ENCODE data around the gene SORCS1.
"Not testable (repeated sequence)": the region's sequence is repeated elsewhere in the genome, so short reads cannot be mapped to it uniquely, and the experiment has no call there.

SORCS1 gene

DNA sequence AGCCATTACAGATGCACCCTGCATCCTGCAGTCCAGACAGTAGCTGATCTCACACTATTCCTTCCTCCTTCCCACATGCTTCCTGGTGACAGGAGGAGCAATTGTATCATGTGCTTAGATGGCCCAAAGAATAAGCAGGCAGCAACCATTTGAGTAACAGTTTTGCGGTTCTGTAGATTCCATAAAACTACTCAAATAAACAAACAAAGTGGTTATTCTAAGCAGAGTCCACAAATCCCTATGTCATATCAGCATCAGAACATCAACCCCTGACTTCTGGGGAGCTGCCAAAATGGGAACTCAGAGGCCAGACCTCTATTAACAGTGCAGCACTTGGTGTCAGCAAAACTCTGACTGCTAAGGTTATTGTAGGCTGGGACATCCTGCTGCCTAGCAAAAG lies 226.0 kb downstream of the SORCS1 start:
- DNase-seq = no peak

DNA sequence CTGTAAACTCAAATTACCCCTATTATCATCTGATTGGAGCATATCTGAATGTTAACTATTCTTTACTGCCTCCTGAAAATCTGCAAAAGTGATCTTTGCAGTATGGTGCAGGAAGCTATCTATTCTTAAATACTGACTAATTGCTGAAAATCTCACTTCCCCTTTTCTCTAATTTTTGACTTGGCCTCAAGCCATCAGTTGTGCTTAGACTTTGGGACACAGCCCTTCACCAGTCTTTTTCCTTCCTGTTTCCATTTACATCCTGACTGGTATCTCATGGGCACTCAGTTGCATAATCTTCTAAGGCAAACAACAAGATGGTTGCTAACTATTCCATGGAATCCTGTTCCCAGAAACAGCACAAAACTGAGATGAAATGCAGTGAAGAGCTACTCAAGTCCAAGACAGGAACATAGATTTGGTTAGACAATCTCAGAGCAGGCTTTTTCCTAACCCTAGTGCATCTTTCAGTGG lies 228.5 kb downstream of the SORCS1 start:
- DNase-seq = no peak

DNA sequence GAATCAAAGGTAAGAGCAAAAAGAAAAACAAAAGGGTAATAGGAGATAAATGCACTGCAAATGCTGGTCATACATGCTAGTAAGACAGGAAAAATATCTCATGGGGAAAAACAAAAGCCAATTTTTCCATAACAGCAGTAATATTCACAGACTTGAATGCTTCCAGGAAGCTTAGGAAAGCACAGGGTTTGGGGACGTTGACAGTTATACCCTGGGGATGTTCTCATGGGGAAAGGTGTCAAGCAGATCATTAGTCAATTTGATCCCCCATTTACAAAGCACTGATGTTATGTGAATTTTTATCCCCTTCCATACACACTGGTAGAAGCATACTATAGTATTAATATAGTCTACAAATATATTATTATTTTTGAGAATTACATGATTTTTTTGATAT lies 232.7 kb downstream of the SORCS1 start:
- no peak for DNase-seq

DNA sequence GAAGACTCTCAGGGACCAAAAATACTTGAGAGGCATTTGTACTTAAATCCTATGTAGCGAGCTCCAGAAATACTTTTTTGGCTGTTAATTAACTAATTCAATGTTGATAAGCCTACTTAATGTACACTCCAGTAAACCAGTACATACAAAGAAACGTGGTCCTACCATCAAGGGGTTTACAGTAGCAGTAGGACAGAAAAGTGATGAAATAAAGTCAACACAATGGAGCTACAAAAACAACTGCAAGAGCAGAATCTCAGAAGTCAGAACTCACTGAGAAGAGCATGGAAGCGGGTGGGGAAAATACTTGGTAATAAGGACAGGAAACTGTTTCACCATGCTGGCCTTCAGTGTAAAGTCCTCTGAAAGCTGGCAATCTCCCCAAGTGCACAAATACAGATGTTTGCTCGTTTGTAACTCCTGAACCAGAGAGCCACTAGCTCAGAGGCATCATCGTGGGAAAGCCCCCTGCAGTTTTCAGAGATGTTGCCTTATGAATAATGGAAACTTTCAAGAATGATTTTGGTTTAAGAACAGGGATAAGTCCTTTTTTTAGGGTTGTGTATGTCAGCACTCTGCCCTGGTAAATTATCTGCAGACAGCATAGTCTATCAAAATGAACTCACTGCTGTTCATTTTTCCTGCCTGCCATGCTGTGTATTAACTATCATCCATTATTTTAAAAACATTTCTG lies 233.2 kb downstream of the SORCS1 start:
- DNase-seq = no peak

DNA sequence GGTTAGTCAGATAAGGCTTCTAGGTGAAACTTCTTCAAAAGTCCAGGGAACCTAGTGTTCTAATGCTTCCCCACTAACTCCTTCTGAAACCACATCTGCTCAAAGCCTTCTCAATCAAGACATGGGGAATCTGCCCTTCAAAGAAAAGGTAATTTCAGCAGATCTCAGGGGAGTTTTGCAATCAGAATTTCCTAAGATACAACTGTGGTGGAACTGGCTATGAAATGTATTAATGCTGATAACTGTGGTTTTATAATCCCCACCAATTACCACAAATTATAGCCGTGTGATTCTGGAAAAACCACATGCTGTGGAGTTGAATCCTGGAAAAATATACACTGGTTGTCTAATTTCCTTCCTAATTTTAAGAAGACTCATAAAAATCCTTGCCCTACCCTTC lies 233.8 kb downstream of the SORCS1 start:
- no peak for DNase-seq

DNA sequence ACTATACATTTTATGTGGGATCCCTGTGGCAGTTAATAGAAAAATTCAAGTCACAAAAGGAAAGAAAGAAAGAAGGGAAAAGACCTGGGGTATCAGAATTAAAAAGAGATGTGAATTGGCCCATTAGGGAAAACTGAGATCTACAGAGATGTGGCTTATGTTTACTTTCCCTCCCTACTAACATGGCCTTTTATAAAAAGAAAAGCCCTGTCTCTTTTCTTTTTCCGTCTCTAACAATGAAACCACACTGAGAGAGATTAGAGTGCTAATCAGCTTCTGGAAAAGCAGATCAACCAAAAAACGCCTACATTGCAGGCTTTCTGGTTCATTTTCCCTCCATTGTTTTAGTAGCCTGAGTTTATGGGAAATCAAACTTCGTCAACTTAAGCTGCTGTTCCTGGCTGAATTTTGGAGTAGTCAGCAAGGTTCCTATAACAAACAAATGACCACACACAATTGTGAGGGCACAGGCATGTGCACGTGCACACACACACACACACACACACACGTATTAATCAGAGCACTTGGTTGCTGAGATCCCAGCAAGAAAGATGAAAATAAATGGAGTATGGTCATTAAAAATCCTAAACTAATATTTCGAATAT lies 235.1 kb downstream of the SORCS1 start:
- no peak for DNase-seq

DNA sequence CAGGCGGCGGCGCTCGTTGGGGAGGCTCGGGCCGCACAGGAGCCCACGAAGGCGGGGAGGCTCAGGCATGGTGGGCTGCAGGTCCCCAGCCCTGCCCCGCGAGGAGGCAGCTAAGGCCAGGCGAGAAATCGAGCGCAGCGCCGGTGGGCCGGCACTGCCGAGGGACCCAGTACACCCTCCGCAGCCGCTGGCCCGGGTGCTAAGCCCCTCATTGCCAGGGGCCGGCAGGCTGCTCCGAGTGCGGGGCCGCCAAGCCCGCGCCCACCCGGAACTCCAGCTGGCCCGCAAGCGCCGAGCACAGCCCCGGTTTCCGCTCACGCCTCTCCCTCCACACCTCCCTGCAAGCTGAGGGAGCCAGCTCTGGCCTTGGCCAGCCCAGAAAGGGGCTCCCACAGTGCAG lies 236.4 kb downstream of the SORCS1 start:
- not testable (repeated sequence) for DNase-seq

DNA sequence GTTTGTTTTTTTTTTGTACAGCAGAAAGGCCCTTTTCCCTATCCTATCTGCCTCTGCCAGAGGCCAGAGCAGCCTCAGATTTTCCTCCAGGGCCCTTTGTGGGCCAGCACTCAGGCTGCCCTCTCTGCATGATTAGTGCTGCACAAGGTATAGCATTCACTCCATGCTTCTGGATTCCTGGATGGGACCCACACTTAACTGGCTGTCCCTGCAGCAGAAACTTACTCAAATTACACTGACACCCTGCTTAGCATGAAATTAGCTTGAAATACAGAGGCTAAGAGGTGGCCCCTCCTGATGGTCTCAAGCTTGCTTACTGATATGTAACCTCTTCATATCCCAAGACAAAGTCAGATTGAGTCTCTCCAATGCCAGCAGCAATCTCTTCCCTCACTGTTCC lies 239.3 kb downstream of the SORCS1 start:
- DNase-seq = no peak

DNA sequence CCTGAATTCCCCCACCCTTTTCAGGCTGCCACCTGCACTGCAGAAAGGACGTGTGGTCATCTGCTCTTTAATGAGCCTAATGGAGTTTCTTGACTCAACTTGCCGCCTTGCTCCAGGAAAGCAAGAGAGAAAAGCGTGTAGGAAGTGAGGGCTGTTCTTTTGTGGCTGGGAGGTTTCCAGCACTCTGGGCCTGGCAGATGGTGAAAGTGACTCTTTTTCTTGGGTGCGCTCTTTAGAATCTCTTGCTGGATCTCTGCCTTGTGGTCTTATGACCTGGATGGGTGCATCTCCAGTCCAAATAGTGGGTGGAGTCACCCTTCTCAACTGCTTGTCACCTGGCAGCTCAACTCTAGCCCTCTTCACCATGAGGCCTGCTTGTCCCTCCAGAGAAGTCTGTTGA lies 244.0 kb downstream of the SORCS1 start:
- no peak for DNase-seq

DNA sequence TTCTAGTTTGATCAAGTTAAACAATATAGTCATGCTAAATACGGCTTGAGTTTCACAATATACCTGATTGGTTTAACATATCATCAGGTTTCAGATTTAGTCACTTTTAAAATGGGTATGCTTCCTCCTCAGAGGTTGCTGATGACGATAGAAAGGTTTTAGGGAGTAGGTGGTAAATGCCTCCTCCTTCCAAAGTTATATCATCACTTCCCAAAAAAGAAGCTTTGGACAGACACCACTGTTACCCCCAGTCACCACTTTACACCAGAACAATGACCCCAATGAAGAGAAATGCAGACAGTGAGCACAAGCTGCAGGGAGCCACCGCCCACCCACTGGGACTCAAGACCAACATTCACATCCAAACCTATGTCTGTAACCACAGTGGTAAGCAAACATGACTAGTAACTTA lies 244.6 kb downstream of the SORCS1 start:
- no peak for DNase-seq

DNA sequence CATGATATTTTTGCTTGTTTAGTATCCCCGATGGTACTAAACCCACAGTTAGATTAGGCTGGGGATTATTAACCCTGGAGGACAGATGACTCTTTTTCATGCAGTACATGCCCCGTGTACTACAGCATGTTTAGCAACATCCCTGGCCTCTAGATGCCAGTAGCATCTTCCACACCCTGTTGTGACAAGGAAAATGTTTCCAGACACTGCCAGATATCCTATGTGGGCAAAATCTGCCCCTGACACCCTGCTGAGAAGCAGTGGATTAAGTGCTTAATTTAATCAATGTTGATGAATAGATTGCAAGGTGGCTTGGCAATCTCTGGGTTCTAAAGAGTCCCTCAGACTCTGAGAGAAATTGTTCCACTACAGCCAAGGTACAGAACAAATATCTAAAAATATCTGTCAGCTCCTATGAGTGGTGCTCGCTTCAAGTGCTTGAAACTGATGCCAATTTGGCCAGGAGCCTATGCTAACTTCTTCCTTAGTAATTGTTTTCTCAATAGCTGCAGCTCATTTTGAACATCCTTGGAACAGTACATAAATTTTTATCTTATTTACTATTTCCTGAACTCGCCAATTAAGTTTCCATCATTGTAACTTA lies 247.0 kb downstream of the SORCS1 start:
- no peak for DNase-seq

DNA sequence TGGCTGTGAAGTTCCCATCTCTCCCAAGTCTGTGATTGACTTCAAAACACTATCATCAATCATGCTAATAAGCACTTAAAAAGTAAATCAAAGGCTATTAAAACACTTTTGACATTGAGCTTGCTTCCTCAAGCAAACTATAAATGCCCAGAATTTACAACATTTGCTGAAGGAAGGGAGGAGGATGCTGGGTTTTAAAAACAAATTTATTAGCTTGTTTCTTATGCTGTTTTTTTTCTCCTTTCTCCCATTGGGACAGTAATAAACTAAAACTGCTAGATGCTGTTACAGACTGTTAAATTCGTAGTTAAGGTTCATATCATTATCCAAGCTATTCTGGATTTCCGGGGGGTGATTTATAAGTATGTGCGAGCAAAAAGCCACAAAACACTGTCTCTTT lies 250.5 kb downstream of the SORCS1 start:
- no peak for DNase-seq

DNA sequence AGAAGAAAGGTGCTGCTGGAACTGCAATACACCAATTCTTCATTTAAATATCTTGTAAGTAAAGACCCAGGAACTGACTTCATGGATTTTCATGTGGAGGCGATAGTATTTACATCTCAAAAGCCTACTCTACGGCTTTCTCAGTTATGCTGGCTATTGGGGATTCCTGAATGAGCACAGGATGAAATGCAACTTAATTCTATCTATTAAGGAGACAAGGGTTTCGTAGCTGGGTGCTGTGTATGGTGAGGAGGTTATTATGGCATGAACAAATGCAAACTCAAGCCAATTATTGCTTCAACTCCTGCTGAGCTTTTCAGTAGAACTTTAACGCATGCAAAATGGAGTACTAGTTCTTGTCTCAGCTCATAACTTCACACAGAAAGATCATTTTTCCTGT lies 251.2 kb downstream of the SORCS1 start:
- DNase-seq = no peak

DNA sequence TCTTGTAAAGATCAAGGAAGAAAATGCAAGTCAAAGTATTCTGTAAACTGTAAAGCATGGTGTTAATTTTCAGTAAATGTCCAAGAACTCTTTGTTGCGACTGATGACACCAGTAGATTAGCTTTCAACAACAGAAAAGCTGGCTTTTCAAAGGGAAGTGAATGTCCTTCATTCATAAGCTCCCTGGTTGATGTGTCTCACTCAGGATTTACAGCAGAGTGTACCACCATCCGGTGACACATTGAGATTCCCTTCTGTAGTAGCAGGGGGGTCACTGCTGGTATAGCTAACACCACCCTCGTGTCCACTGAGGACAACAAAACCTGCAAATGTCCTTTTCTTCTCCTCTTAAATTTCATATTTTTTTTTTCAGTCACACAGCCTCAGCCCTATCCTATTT lies 253.4 kb downstream of the SORCS1 start:
- no peak for DNase-seq

DNA sequence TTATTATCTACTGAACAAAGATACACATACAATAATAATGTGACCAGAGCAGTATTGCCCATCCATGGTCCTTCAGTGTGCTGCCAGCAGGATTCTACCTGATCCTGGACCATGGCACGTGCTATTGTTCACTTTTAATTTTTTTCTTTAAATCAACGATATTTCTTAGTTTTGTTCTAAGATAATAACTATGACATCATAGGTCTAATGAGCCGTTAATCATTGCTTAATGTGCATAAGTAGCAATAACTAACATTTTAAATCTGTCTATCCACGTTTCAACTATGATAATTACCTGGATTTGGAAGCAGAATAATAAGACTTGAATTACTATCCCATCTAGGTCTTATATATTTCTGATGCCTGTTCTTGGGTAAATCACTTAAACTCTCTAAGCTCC lies 253.8 kb downstream of the SORCS1 start:
- no peak for DNase-seq

DNA sequence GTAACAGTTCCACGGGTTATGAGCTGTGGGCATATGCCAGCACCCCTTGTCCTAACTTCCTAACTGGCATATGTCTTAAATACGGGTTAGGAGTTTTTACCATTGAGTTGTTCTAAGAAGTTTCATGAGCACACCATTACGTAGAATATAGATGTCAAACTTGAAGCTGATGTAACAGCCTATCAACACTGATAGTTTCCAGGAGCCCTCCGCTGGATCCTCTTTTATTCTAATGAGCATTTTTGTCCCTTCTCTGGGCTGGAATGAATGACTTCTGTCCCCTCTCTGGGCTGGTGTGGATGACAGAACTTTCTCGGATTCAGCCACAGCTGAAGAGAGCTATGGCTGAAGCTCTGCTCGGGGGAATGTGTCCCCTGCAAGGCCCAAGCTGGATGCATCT lies 256.3 kb downstream of the SORCS1 start:
- no peak for DNase-seq

DNA sequence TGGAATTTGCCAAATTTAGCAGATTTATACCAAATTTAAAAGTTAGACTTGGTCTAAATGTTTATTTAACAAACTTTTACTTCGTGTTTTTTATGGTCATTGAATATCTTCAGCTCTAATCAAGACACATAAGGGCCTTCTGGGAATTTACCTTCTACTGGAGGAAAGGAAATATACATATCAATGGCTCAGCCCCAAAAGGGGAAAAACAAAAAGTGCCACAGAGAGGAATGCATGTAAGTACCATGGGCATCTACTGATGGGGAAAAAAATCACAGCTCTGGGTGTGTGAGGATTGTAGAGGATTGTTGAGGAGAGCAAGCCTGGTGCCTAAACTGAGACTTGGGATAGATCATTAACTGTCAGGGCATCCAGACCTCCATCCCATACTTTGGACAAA lies 260.3 kb downstream of the SORCS1 start:
- DNase-seq = no peak

DNA sequence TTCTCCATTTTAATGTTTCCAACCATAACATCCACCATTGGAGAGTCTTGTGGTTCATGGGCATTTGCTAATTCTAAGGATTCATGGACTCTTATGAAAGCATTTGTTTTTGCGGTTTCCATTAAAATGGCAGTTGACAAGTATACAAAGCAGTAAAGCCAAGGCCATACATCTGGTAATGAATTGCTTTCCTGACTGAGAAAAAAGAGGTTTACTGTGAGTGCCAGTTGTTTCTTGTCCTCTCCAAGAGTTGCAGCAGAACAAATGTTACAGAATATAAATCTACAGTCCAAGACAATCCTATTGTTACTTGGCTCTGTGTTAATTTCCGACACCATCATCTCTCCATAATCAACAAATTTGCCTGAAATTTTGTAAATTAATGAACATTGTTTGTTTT lies 261.3 kb downstream of the SORCS1 start:
- DNase-seq = no peak

DNA sequence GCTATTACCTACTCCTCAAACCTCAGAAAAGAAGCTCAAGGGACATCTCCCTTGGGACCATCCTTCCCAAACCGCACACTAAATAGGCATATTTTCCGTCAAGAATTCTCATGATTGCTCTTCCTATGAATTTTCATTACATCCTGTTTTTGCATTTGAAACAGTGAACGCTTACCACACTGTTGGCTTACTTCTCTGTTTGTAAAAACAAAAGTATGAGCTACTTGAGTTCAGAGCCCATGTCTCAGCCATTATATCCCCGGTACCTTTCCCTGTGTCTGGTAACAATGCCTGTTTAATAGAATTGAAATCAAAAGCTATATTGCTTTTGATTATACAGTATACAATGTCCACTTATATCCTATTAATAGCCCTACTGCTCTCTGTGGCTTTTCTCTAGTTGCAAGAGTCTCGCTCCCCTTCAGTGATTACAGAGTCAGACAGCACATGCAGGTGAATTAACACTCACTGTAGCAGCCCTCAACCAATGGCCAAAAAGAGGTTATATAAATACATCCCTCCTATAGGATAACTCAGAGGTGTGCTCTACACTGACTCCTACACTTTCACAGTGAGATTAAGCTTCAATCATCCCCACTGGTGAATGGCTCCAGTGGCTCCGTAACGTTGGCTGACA lies 264.4 kb downstream of the SORCS1 start:
- no peak for DNase-seq

DNA sequence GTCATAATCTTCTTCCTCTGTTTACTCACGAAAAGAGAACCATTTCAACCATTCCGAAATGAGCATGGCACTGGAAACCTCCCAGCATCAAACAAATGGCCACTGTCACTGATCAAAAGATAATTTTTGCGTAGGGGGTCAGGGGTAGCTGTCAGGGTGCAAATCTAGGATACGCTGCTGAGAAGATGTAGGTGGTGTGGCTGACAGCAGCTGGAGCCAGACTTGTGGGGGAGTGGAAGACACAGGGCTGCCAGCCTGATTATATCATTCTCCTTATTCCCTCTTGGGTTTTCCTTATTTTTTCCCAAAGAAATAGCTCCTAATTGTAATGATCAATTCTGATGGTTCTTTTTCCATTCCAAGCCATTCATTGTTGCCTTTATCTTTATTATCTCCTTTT lies 266.1 kb downstream of the SORCS1 start:
- DNase-seq = no peak

DNA sequence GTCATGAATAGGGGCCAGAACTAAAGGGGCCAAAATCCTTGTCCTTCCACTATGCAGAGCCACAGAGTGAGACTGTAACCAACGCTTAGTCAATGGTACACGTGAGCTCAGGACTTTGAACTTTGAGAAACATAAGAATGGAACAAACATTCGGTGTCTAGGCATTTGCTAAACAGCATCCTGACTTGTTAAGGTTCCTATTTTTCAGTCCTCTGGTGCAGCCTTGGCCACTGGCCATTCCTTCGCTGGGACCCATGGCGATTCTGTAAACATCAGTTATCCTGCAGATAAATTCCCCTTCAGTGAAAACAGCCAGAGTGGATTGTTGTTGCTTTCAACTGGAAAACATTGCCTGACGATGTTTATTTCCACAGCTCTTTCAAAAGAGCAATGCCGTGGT lies 266.8 kb downstream of the SORCS1 start:
- DNase-seq = no peak

DNA sequence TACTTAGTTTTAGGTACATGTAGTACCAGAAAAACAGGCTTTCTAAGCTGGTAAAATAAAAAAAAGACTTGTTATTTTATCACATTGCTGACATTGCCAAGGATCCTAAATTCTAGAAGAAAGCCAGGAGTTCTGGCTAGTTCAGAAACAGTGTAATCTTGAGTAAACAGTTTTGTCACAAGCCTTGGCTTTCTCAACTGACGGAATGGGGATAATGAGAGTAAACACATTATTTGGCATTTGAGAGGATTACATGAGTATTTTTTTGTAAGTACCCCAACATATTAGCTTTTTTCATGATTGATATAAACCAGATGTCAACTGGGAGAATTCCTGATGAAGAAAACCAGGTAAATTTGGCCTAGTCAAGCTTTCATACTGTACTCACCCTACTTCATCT lies 269.8 kb downstream of the SORCS1 start:
- DNase-seq = no peak

DNA sequence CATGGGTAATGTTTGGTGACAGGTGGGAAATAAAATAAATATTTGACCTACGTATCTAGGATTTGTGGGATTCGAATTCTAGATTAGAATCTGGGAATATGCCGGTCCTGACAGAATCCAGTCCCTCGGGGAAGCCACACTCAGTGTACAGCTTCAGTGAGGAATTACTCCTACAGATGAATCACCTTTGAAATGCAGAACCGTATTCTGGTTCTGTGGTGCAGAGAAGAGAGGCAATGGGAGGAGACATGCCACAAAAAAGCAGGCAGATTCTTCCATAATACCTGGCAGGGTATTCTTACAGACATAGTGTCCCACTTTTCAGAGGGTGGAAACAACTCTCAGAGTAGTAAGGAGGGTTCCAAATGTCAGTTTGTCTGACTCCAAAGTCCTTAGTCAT lies 286.9 kb downstream of the SORCS1 start:
- DNase-seq = no peak

DNA sequence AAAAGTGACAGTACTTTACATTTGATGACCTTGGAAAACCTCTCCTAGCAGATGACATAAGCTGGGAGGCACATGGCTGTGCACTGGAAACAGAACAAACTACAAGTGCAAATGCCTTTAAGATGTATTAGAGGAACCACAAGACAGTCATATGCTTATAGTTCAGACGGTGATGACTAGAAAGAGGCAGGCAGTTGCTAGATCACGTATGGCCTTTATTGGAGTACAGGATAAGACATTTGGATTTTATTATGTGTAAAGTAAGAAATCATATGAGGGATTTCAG lies 290.0 kb downstream of the SORCS1 start:
- no peak for DNase-seq

Measured in activated CD4-positive, alpha-beta T cell treated with anti-CD3 and anti-CD28 coated beads for 1 hour (primary cell).